ENCODE results near the gene MTMR12.
"Not testable (repeated sequence)": the region's sequence is repeated elsewhere in the genome, so short reads cannot be mapped to it uniquely, and the experiment has no call there.

The MTMR12 gene

DNA sequence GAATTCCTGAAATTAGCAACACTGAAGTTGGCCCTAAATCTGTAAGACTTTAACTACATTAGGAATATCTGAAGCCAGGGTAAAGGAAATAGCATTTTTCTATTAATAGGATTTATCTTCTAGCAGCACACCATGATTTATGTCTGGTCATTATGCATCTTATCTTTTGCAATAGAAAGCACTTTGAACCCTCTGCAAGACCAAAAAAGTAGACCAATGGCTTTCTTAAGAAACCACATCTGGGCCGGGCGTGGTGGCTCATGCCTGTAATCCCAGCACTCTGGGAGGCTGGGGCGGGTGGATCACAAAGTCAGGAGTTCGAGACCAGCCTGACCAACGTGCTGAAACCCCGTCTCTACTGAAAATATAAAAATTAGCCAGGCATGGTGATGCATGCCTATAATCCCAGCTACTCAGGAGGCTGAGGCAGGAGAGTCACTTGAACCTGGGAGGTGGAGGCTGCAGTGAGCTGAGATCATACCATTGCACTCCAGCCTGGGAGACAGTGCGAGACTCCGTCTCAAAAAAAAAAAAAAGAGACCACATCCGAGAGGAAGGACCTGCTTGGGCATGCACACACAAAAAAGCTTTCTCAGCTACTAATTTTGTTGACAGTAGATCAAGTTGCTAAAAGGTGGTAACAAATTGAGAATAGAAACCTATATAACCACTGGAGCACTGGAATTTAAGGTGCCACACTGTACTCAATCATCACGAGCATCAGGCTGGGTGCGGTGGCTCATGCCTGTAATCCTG lies 31.2 kb downstream of the MTMR12 start:
- not testable (repeated sequence) for H4K8ac ChIP-seq (ENCODE audit: low read depth, low read length); H2AK5ac ChIP-seq (ENCODE audit: low read length); H3K23ac ChIP-seq (ENCODE audit: low read length); DNase-seq; H3K79me1 ChIP-seq (ENCODE audit: low read length); H3K18ac ChIP-seq (ENCODE audit: low read length); H2BK5ac ChIP-seq (ENCODE audit: low read length); H2BK120ac ChIP-seq (ENCODE audit: low read depth, low read length); H3K9ac ChIP-seq (ENCODE audit: low read length); H3K27ac ChIP-seq (ENCODE audit: low read depth, low read length); H3K56ac ChIP-seq (ENCODE audit: low read length); H3K27me3 ChIP-seq (ENCODE audit: insufficient read depth, low read length, poor library complexity); H3K4me1 ChIP-seq (ENCODE audit: control insufficient read depth, low read depth, low read length); H3K4me2 ChIP-seq (ENCODE audit: low read length); H3K79me2 ChIP-seq (ENCODE audit: control insufficient read depth, insufficient read depth, low read length); H2BK15ac ChIP-seq (replicated peaks; ENCODE audit: low read depth); H4K5ac ChIP-seq (ENCODE audit: low read length); H3K4me3 ChIP-seq (ENCODE audit: low read length); H3K36me3 ChIP-seq (ENCODE audit: control insufficient read depth, insufficient read depth, low read length); H3K4ac ChIP-seq (ENCODE audit: low read depth, low read length)
- no CpG with 5 or more reads among the region's 11 CpGs for WGBS (ENCODE audit: extremely low coverage, insufficient coverage, low lambda C conversion rate)

GRCh38 chr5:32280656-32281081 lies 32.1 kb downstream of the MTMR12 start:
- H3K56ac ChIP-seq (ENCODE audit: low read length), result no peak overlapping the region
- no peak overlapping the region for H3K4me2 ChIP-seq (ENCODE audit: low read length)
- H3K27ac ChIP-seq (ENCODE audit: low read depth, low read length), result no peak overlapping the region
- H2BK15ac ChIP-seq (replicated peaks; ENCODE audit: low read depth), result no peak overlapping the region
- H2BK120ac ChIP-seq (ENCODE audit: low read depth, low read length), result no peak overlapping the region
- H4K5ac ChIP-seq (ENCODE audit: low read length), result no peak overlapping the region
- peaks cover 4% of the 10 kb centered on the region for H3K79me1 ChIP-seq (ENCODE audit: low read length)
- H3K4ac ChIP-seq (ENCODE audit: low read depth, low read length), result no peak overlapping the region
- H3K4me1 ChIP-seq (ENCODE audit: control insufficient read depth, low read depth, low read length), result peaks cover 6% of the 10 kb centered on the region
- H2BK5ac ChIP-seq (ENCODE audit: low read length), result no peak overlapping the region
- no peak overlapping the region for H3K18ac ChIP-seq (ENCODE audit: low read length)
- no peak overlapping the region for H3K23ac ChIP-seq (ENCODE audit: low read length)
- H3K36me3 ChIP-seq (ENCODE audit: control insufficient read depth, insufficient read depth, low read length), result no peaks in the 10 kb centered on the region
- peaks cover 6% of the 10 kb centered on the region for H3K79me2 ChIP-seq (ENCODE audit: control insufficient read depth, insufficient read depth, low read length)
- no peak overlapping the region for H3K4me3 ChIP-seq (ENCODE audit: low read length)
- H3K9ac ChIP-seq (ENCODE audit: low read length), result no peak overlapping the region
- WGBS (ENCODE audit: extremely low coverage, insufficient coverage, low lambda C conversion rate), result no CpG with 5 or more reads among the region's 5 CpGs
- no peaks in the 10 kb centered on the region for H3K27me3 ChIP-seq (ENCODE audit: insufficient read depth, low read length, poor library complexity)
- DNase-seq, result no peak
- no peak overlapping the region for H4K8ac ChIP-seq (ENCODE audit: low read depth, low read length)
- H2AK5ac ChIP-seq (ENCODE audit: low read length), result no peak overlapping the region

GRCh38 chr5:32279786-32280185 lies 33.0 kb downstream of the MTMR12 start:
- Histone ChIP-seq H3K79me2 (ENCODE audit: control insufficient read depth, insufficient read depth, low read length) (peaks cover 3% of the 10 kb centered on the region), H2BK5ac (ENCODE audit: low read length) (no peak overlapping the region), H2AK5ac (ENCODE audit: low read length) (no peak overlapping the region), H2BK15ac (replicated peaks; ENCODE audit: low read depth) (no peak overlapping the region), H3K56ac (ENCODE audit: low read length) (no peak overlapping the region), H3K4me2 (ENCODE audit: low read length) (no peak overlapping the region), H3K23ac (ENCODE audit: low read length) (no peak overlapping the region), H3K4me3 (ENCODE audit: low read length) (no peak overlapping the region), H3K4me1 (ENCODE audit: control insufficient read depth, low read depth, low read length) (peaks cover 9% of the 10 kb centered on the region), H3K27me3 (ENCODE audit: insufficient read depth, low read length, poor library complexity) (no peaks in the 10 kb centered on the region), H4K5ac (ENCODE audit: low read length) (no peak overlapping the region), H2BK120ac (ENCODE audit: low read depth, low read length) (no peak overlapping the region), H3K36me3 (ENCODE audit: control insufficient read depth, insufficient read depth, low read length) (no peaks in the 10 kb centered on the region), H3K18ac (ENCODE audit: low read length) (no peak overlapping the region), H4K8ac (ENCODE audit: low read depth, low read length) (no peak overlapping the region), H3K4ac (ENCODE audit: low read depth, low read length) (peak overlapping the region; percentile 48), H3K27ac (ENCODE audit: low read depth, low read length) (no peak overlapping the region), H3K79me1 (ENCODE audit: low read length) (peaks cover 2% of the 10 kb centered on the region), H3K9ac (ENCODE audit: low read length) (no peak overlapping the region)
- DNase-seq, result no peak
- WGBS (ENCODE audit: extremely low coverage, insufficient coverage, low lambda C conversion rate), result no CpG with 5 or more reads among the region's 3 CpGs

DNA sequence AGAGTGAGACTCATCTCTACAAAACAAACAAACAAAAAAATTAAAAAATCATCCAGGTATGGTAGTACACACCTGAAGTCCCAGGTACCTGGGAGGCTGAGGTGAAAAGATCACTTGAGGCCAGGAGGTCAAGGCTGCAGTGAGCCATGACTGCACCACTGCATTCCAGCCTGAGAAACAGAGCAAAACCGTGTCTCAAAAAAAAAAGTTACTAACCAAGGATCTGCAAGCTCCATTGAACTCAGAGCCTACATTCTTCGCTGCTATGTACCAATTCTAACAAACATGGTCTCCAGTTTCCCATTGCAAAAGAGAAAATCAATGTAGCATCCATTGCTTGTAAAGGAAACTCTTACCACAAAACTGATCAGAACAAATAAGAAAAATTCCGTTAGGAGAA lies 33.5 kb downstream of the MTMR12 start:
- H3K4me3 ChIP-seq (ENCODE audit: low read length), result no peak overlapping the region
- no CpG with 5 or more reads among the region's 3 CpGs for WGBS (ENCODE audit: extremely low coverage, insufficient coverage, low lambda C conversion rate)
- no peaks in the 10 kb centered on the region for H3K27me3 ChIP-seq (ENCODE audit: insufficient read depth, low read length, poor library complexity)
- H3K4me1 ChIP-seq (ENCODE audit: control insufficient read depth, low read depth, low read length), result peaks cover 12% of the 10 kb centered on the region
- no peak overlapping the region for H3K27ac ChIP-seq (ENCODE audit: low read depth, low read length)
- H2BK5ac ChIP-seq (ENCODE audit: low read length), result no peak overlapping the region
- DNase-seq, result no peak
- H3K23ac ChIP-seq (ENCODE audit: low read length), result no peak overlapping the region
- H2BK120ac ChIP-seq (ENCODE audit: low read depth, low read length), result no peak overlapping the region
- H3K56ac ChIP-seq (ENCODE audit: low read length), result no peak overlapping the region
- H3K79me2 ChIP-seq (ENCODE audit: control insufficient read depth, insufficient read depth, low read length), result peaks cover 3% of the 10 kb centered on the region
- no peak overlapping the region for H3K4ac ChIP-seq (ENCODE audit: low read depth, low read length)
- H3K36me3 ChIP-seq (ENCODE audit: control insufficient read depth, insufficient read depth, low read length), result no peaks in the 10 kb centered on the region
- no peak overlapping the region for H4K8ac ChIP-seq (ENCODE audit: low read depth, low read length)
- H2BK15ac ChIP-seq (replicated peaks; ENCODE audit: low read depth), result no peak overlapping the region
- peaks cover 2% of the 10 kb centered on the region for H3K79me1 ChIP-seq (ENCODE audit: low read length)
- no peak overlapping the region for H2AK5ac ChIP-seq (ENCODE audit: low read length)
- no peak overlapping the region for H3K18ac ChIP-seq (ENCODE audit: low read length)
- no peak overlapping the region for H3K4me2 ChIP-seq (ENCODE audit: low read length)
- H4K5ac ChIP-seq (ENCODE audit: low read length), result no peak overlapping the region
- no peak overlapping the region for H3K9ac ChIP-seq (ENCODE audit: low read length)

DNA sequence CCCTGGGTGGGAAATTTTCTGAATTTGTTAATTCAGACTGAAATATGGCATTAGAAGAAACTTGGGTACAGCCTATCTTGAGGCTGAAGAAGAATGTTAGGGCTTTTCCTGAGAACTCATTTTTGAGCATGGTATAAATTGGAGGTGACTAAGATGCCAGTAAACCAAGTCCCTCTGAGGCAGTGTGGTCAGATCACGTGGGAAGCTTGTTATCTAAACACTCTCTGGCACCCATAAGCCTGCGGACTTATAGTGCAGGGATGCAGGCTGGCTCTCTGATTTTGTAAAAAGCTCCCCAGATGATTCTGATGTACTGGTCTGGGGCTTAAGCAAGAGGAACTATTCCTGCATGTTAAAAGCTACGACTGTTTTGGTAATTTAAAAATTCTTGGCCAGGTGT lies 34.3 kb downstream of the MTMR12 start:
- H3K79me1 ChIP-seq (ENCODE audit: low read length), result peaks cover 2% of the 10 kb centered on the region
- H4K8ac ChIP-seq (ENCODE audit: low read depth, low read length), result no peak overlapping the region
- H2BK5ac ChIP-seq (ENCODE audit: low read length), result no peak overlapping the region
- no peak overlapping the region for H3K4me2 ChIP-seq (ENCODE audit: low read length)
- no peak overlapping the region for H3K18ac ChIP-seq (ENCODE audit: low read length)
- no peak overlapping the region for H2BK120ac ChIP-seq (ENCODE audit: low read depth, low read length)
- no peaks in the 10 kb centered on the region for H3K36me3 ChIP-seq (ENCODE audit: control insufficient read depth, insufficient read depth, low read length)
- no peak overlapping the region for H3K27ac ChIP-seq (ENCODE audit: low read depth, low read length)
- no peak overlapping the region for H3K4ac ChIP-seq (ENCODE audit: low read depth, low read length)
- no peak for DNase-seq
- H3K27me3 ChIP-seq (ENCODE audit: insufficient read depth, low read length, poor library complexity), result no peaks in the 10 kb centered on the region
- H3K56ac ChIP-seq (ENCODE audit: low read length), result no peak overlapping the region
- no peak overlapping the region for H3K4me3 ChIP-seq (ENCODE audit: low read length)
- no peak overlapping the region for H2BK15ac ChIP-seq (replicated peaks; ENCODE audit: low read depth)
- WGBS (ENCODE audit: extremely low coverage, insufficient coverage, low lambda C conversion rate), result no CpG with 5 or more reads among the region's 3 CpGs
- H3K4me1 ChIP-seq (ENCODE audit: control insufficient read depth, low read depth, low read length), result peaks cover 18% of the 10 kb centered on the region
- no peak overlapping the region for H3K23ac ChIP-seq (ENCODE audit: low read length)
- H4K5ac ChIP-seq (ENCODE audit: low read length), result no peak overlapping the region
- peaks cover 3% of the 10 kb centered on the region for H3K79me2 ChIP-seq (ENCODE audit: control insufficient read depth, insufficient read depth, low read length)
- H3K9ac ChIP-seq (ENCODE audit: low read length), result no peak overlapping the region
- no peak overlapping the region for H2AK5ac ChIP-seq (ENCODE audit: low read length)

GRCh38 chr5:32277798-32278197 lies 34.9 kb downstream of the MTMR12 start:
- peaks cover under 1% of the 10 kb centered on the region for H3K79me2 ChIP-seq (ENCODE audit: control insufficient read depth, insufficient read depth, low read length)
- H2BK120ac ChIP-seq (ENCODE audit: low read depth, low read length), result no peak overlapping the region
- H3K4me3 ChIP-seq (ENCODE audit: low read length), result no peak overlapping the region
- H4K8ac ChIP-seq (ENCODE audit: low read depth, low read length), result no peak overlapping the region
- DNase-seq, result no peak
- H3K18ac ChIP-seq (ENCODE audit: low read length), result no peak overlapping the region
- no peak overlapping the region for H3K4me2 ChIP-seq (ENCODE audit: low read length)
- H3K23ac ChIP-seq (ENCODE audit: low read length), result no peak overlapping the region
- H3K4me1 ChIP-seq (ENCODE audit: control insufficient read depth, low read depth, low read length), result peaks cover 18% of the 10 kb centered on the region
- H3K79me1 ChIP-seq (ENCODE audit: low read length), result peaks cover under 1% of the 10 kb centered on the region
- no peak overlapping the region for H2BK15ac ChIP-seq (replicated peaks; ENCODE audit: low read depth)
- H3K4ac ChIP-seq (ENCODE audit: low read depth, low read length), result no peak overlapping the region
- no peak overlapping the region for H3K27ac ChIP-seq (ENCODE audit: low read depth, low read length)
- H3K27me3 ChIP-seq (ENCODE audit: insufficient read depth, low read length, poor library complexity), result no peaks in the 10 kb centered on the region
- H3K56ac ChIP-seq (ENCODE audit: low read length), result no peak overlapping the region
- H3K9ac ChIP-seq (ENCODE audit: low read length), result no peak overlapping the region
- H2BK5ac ChIP-seq (ENCODE audit: low read length), result no peak overlapping the region
- H4K5ac ChIP-seq (ENCODE audit: low read length), result no peak overlapping the region
- no peak overlapping the region for H2AK5ac ChIP-seq (ENCODE audit: low read length)
- H3K36me3 ChIP-seq (ENCODE audit: control insufficient read depth, insufficient read depth, low read length), result peaks cover under 1% of the 10 kb centered on the region

All from mesendoderm (in vitro differentiated cells).